Measurements from ENCODE around the gene KNTC1.

Gene KNTC1

DNA sequence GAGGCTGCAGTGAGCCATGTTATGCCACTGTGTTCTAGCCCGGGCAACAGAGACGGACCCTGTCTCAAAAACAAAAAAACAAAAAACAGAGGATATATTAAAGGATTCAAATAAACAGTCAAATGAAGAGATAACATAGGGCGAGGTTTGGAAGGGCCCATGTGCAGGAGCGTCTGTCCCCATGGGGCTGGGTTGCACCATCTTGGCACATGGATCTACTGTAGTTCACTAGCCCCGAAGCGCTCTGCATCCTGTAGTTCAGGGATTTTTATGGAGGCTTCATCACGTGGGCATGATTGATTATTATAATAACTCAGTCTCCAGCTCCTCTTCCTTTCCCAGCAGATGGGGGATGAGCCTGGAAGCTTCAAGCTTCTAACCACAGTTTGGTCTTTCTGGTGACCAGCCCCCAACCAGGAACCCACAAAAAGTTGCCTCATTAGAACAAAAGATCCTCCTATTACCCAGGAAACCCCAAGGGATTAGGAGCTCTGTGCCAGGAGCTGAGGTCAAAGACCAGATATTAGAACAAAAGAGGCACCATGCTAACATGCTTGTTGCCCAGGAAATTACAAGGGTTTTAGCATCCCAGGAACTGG is 116.3 kb downstream of the KNTC1 start:
- H3K4me3 ChIP-seq (ENCODE audit: low read depth, low read length), result no peak overlapping the region
- H3K4me1 ChIP-seq (ENCODE audit: control insufficient read depth, insufficient read depth, low read length), result no peaks in the 10 kb centered on the region
- no peaks in the 10 kb centered on the region for H3K9me3 ChIP-seq (ENCODE audit: control insufficient read depth, insufficient read depth, low read depth, low read length)
- no peaks in the 10 kb centered on the region; a peak in 1 of 3 replicates for H3K36me3 ChIP-seq (ENCODE audit: control insufficient read depth in 2 of 2, insufficient read depth in 1 of 2, low read length in 2 of 2)
- H3K27ac ChIP-seq (ENCODE audit: extremely low read depth, low read depth, low read length), result no peak overlapping the region
- CTCF ChIA-PET, result interaction anchor here (0.5 kb wide), 1 partner anchor 307 kb away, joined by 3 read pairs; no protein-coding TSS in a partner anchor
- no peak for TF ChIP-seq KLF1 (tag by site-specific recombination; IDR thresholded peaks at IDR 0.05)
- TF ChIP-seq ZNF404 (tag by site-specific recombination; IDR thresholded peaks at IDR 0.05), result no peak
- no peak for TF ChIP-seq ZNF416 (tag by site-specific recombination; IDR thresholded peaks at IDR 0.05)
- no peak for TF ChIP-seq ZNF658 (tag by site-specific recombination; IDR thresholded peaks at IDR 0.05)
- no peak for TF ChIP-seq OSR2 (tag by site-specific recombination; IDR thresholded peaks at IDR 0.05)
- TF ChIP-seq ZNF16 (tag by site-specific recombination; IDR thresholded peaks at IDR 0.05; ENCODE audit: low read depth), result no peak
- no peak for TF ChIP-seq ZNF747 (tag by site-specific recombination; IDR thresholded peaks at IDR 0.05)
- no peak for TF ChIP-seq ZFP3 (tag by site-specific recombination; IDR thresholded peaks at IDR 0.05; ENCODE audit: low read depth)
- no peak for TF ChIP-seq ZBTB48 (tag by site-specific recombination; IDR thresholded peaks at IDR 0.05)
- no peak for TF ChIP-seq ZNF777 (tag by site-specific recombination; IDR thresholded peaks at IDR 0.05; ENCODE audit: borderline replicate concordance)
- no peak for TF ChIP-seq ZNF335 (tag by site-specific recombination; conservative IDR thresholded peaks at IDR 0.05)
- POLR2A ChIA-PET, result no interaction called here

DNA sequence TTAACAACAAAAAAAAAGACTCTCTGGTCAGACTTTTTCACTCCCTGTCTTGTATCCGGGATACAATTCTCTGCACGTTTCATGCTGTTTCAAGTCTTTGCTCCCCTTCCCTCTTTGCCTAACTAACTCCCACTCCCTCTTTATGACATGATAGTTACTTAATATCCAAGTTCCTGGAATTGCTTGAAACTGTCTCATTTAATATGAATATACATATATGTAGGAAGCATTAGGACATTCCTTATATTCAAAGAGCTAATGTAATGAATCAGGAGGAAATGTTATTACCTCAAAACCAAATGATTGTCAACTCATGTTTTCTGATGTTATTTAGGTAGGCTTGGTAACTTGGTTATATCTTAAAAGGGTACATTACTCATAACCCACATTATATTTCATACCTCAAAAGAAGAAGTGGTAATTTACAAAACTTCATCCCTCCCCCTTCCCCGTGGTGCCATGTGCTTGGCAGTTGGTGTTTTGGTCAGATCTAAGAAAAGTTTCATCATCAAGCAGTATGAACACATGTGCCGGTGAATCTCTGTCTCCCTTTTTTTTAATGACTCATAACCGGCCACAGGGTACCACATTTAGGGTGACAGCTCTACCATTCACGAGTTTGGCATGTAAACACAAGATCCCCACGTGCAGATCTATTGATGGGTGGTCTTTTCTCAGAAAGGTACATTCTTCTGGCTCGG is 119.6 kb downstream of the KNTC1 start:
- Histone ChIP-seq H3K9me3 (ENCODE audit: control insufficient read depth, insufficient read depth, low read depth, low read length) (no peaks in the 10 kb centered on the region), H3K36me3 (ENCODE audit: control insufficient read depth in 2 of 2, insufficient read depth in 1 of 2, low read length in 2 of 2) (no peaks in the 10 kb centered on the region; a peak in 1 of 3 replicates), H3K27ac (ENCODE audit: extremely low read depth, low read depth, low read length) (no peak overlapping the region), H3K4me1 (ENCODE audit: control insufficient read depth, insufficient read depth, low read length) (no peaks in the 10 kb centered on the region), H3K4me3 (ENCODE audit: low read depth, low read length) (no peak overlapping the region)
- TF ChIP-seq ZNF626 (tag by site-specific recombination; IDR thresholded peaks at IDR 0.05), result no peak
- no peak for TF ChIP-seq ZBTB17 (tag by site-specific recombination; IDR thresholded peaks at IDR 0.05)
- no peak for TF ChIP-seq HIC1 (tag by site-specific recombination; IDR thresholded peaks at IDR 0.05)
- TF ChIP-seq OVOL3 (tag by site-specific recombination; IDR thresholded peaks at IDR 0.05), result no peak
- no peak for TF ChIP-seq KLF9 (tag by site-specific recombination; IDR thresholded peaks at IDR 0.05; ENCODE audit: low read depth)
- no peak for TF ChIP-seq RBAK (tag by site-specific recombination; IDR thresholded peaks at IDR 0.05)
- TF ChIP-seq TCF7L2 (IDR thresholded peaks at IDR 0.05; ENCODE audit: borderline replicate concordance, low read depth, low read length), result no peak
- TF ChIP-seq ZXDB (tag by site-specific recombination; IDR thresholded peaks at IDR 0.05), result no peak
- no peak for TF ChIP-seq ZNF610 (tag by site-specific recombination; IDR thresholded peaks at IDR 0.05; ENCODE audit: borderline replicate concordance)
- no peak for TF ChIP-seq ZNF140 (tag by site-specific recombination; IDR thresholded peaks at IDR 0.05)
- TF ChIP-seq ZNF341 (tag by site-specific recombination; IDR thresholded peaks at IDR 0.05; ENCODE audit: low read depth), result no peak
- no peak for TF ChIP-seq ZNF280D (tag by site-specific recombination; IDR thresholded peaks at IDR 0.05)
- no peak for TF ChIP-seq ZNF10 (tag by site-specific recombination; IDR thresholded peaks at IDR 0.05)
- ChIA-PET CTCF (interaction anchor here (1.2 kb wide), 1 partner anchor 8 kb away, joined by 8 read pairs; no protein-coding TSS in a partner anchor), POLR2A (no interaction called here)
